LNCaP clone FGC (cell line): Measurements from ENCODE around the gene KCNAB3.

ENCODE experiments used
- DNase-seq: peaks from one replicate; pipeline ENCODE4 v3.0.0-alpha.2; 2011; ENCODE audit warnings: low read depth
- H3K4me3 ChIP-seq: 2 replicates; pipeline ENCODE4 v1.5.1; 2011; ENCODE audit warnings: mild to moderate bottlenecking, low read depth, low read length, control low read depth
- TF ChIP-seq, protein P1 (sequence below): IDR thresholded peaks from 2 replicates; pipeline ENCODE4 v1.5.1; 2012; ENCODE audit warnings: mild to moderate bottlenecking; ENCODE audit not compliant: control insufficient read depth, insufficient read depth; ENCODE audit errors: extremely low read depth

KCNAB3 gene

GRCh38 chr17:7940743-7941142 lies 11.1 kb upstream of the KCNAB3 start:
- no peak overlapping the region for H3K4me3 ChIP-seq
- TF ChIP-seq, protein P1, sequence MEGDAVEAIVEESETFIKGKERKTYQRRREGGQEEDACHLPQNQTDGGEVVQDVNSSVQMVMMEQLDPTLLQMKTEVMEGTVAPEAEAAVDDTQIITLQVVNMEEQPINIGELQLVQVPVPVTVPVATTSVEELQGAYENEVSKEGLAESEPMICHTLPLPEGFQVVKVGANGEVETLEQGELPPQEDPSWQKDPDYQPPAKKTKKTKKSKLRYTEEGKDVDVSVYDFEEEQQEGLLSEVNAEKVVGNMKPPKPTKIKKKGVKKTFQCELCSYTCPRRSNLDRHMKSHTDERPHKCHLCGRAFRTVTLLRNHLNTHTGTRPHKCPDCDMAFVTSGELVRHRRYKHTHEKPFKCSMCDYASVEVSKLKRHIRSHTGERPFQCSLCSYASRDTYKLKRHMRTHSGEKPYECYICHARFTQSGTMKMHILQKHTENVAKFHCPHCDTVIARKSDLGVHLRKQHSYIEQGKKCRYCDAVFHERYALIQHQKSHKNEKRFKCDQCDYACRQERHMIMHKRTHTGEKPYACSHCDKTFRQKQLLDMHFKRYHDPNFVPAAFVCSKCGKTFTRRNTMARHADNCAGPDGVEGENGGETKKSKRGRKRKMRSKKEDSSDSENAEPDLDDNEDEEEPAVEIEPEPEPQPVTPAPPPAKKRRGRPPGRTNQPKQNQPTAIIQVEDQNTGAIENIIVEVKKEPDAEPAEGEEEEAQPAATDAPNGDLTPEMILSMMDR = no peak
- DNase-seq = no peak

GRCh38 chr17:7940034-7940433 lies 10.4 kb upstream of the KCNAB3 start:
- H3K4me3 ChIP-seq = no peak overlapping the region
- TF ChIP-seq, protein P1 = no peak
- no peak for DNase-seq

- H3K4me3 ChIP-seq = no peak overlapping the region
- no peak for DNase-seq
- TF ChIP-seq, protein P1 = no peak
Measured at GRCh38 chr17:7935859-7936258, 6.2 kb upstream of the KCNAB3 start.

DNA sequence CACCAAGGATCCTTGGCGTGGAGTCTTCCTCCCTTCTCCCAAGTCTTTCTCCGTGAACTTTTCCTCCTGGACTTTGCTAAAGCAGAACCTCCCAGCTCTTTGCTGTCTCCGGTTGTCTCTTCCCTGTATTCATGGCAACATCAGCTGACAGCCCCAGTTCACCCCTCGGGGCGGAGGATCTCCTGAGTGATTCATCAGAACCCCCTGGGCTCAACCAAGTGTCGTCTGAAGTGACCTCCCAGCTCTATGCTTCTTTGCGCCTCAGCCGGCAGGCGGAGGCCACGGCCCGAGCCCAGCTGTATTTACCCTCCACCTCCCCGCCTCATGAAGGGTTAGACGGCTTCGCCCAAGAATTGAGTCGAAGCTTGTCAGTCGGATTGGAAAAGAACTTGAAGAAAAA lies 3.3 kb upstream of the KCNAB3 start:
- peak overlapping the region; percentile 93 for H3K4me3 ChIP-seq
- TF ChIP-seq, protein P1 = peak; percentile 16; the same call in 1 of the 2 replicates
- DNase-seq = no peak

DNA sequence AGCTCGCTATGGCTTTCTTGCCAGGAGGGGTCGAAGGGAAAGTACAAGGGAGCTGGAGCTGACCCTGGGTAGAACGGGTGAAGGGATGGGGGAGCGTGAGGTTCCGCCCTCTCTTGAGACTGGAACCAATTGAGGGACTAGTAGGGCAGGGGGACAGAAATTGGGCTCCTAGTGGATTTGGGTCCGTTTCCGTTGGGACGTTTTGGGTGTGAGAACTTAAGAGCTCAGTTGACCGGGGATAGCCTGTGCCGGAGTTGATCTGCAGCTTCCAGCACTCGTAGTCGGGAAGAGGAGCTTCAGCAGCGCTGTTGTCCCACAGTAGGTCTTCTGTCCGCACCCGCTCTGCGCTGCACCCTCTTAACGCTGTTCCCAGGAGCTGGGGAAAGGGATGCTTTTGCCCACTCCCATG lies 2.8 kb upstream of the KCNAB3 start:
- TF ChIP-seq, protein P1 = no peak
- peak overlapping the region; percentile 93 for H3K4me3 ChIP-seq
- DNase-seq = no peak

DNA sequence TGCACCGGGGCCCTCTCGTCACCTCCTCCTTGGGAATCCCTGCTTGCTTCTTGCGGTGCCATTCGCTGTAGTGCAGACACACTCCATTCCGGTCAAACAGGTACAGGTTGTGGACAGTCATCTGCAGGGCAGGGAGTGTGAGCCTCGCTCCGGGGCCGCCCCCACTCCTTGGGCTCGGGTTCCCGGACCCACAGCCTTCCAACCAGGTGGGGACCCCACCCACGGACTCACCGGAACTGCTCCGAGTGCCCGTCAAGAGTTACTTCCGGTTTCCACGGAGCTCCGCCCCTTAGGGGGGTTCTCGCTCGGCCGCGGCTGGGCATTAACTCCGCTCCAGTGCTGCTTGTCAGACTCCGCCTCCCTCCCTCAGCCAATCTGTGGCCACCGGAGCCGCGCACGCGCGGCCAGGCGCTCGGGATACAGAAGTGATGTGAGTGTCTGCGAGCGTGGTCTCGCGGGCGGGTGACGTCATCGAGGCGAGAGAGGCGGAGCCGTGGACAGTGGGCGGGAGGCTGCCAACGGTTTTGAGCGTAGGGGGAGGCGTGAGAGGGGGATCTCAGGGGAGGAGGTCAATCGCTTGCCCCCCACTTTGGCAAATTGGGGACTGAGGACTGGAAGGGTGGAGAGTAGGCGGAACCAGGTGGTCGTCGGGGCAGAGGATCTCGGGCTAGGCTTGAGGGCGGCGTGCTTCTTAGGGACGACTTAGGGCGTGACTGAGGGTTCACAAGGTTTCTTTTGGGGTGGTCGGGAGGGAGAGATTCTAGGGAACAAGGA lies 2.2 kb upstream of the KCNAB3 start, which contains the start of the genes CNTROB and TRAPPC1:
Gene CNTROB, plus strand, starts transcription at position 498 of the 774 bp plus-strand sequence. CDS start 874 bp downstream, outside the sequence.
Gene TRAPPC1, minus strand, starts transcription at position 238 of the 774 bp plus-strand sequence. Its CDS starts 117 bp downstream, at position 121.
- TF ChIP-seq, protein P1 = no peak
- peak; percentile 96 for DNase-seq
- peak within 1 kb of the TSS; percentile 93 for H3K4me3 ChIP-seq
